Osteocyte (in vitro differentiated cells): ENCODE results near the gene PARP15. TPM values are rescaled to one million over a fixed set of nuclear protein-coding genes. Genes with fewer than 3 reads are reported as not detected.

ENCODE experiments used
- DNase-seq: peaks from one replicate; pipeline ENCODE4 v3.0.0; 2021; ENCODE audit warnings: mixed read lengths; ENCODE audit not compliant: unreplicated experiment; ENCODE audit errors: extremely low spot score
- H3K27ac Mint-ChIP-seq: one replicate; pipeline ENCODE4 v1.8.0; 2021; ENCODE audit warnings: mild to moderate bottlenecking, mixed read lengths; ENCODE audit not compliant: unreplicated experiment
- H3K27me3 Mint-ChIP-seq: one replicate; pipeline ENCODE4 v1.8.0; 2021; ENCODE audit warnings: mixed read lengths; ENCODE audit not compliant: unreplicated experiment
- H3K36me3 Mint-ChIP-seq: one replicate; pipeline ENCODE4 v1.8.0; 2021; ENCODE audit warnings: mixed read lengths; ENCODE audit not compliant: unreplicated experiment
- H3K4me1 Mint-ChIP-seq: one replicate; pipeline ENCODE4 v1.8.0; 2021; ENCODE audit warnings: mixed read lengths; ENCODE audit not compliant: unreplicated experiment
- H3K4me3 Mint-ChIP-seq: one replicate; pipeline ENCODE4 v1.8.0; 2021; ENCODE audit warnings: mild to moderate bottlenecking, moderate library complexity, mixed read lengths; ENCODE audit not compliant: unreplicated experiment
- H3K9me3 Mint-ChIP-seq: one replicate; pipeline ENCODE4 v1.8.0; 2021; ENCODE audit warnings: mixed read lengths; ENCODE audit not compliant: unreplicated experiment
- total RNA-seq: library from RNA; stranded (reverse); gene quantifications from 2 replicates; pipeline ENCODE4 v1.2.1, GENCODE V29; 2021
- TF ChIP-seq, protein P1 (sequence below): fragments of 200-600 bp; sonication (generic); IDR thresholded peaks from 2 replicates; pipeline ENCODE4 v1.5.0; 2021; ENCODE audit warnings: antibody characterized with exemption, mild to moderate bottlenecking, moderate library complexity

PARP15 gene
- total RNA-seq, 1 donor from 2014 or later: 0.08 TPM

DNA sequence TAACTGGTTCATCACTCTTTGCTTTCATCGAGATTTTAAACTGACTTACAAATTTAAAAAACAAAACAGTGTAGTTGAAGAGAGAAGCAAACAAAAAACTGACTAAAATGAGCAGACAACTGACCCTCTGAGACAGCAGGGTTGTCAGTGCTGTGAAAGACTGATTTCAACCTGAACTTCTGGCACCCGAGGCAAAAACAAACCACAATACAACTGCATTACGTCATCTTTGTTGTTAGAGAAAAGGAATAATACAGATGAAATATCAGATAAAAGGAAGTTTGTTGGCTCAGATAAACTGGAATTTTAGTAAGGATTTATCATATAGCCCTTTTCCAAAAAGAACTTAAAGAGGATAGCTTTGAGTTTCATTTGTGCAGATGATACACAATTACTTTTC lies 51.1 kb downstream of the PARP15 start:
- no peak overlapping the region for H3K4me3 Mint-ChIP-seq
- no peaks in the 10 kb centered on the region for H3K9me3 Mint-ChIP-seq
- H3K4me1 Mint-ChIP-seq: peaks cover 4% of the 10 kb centered on the region

DNA sequence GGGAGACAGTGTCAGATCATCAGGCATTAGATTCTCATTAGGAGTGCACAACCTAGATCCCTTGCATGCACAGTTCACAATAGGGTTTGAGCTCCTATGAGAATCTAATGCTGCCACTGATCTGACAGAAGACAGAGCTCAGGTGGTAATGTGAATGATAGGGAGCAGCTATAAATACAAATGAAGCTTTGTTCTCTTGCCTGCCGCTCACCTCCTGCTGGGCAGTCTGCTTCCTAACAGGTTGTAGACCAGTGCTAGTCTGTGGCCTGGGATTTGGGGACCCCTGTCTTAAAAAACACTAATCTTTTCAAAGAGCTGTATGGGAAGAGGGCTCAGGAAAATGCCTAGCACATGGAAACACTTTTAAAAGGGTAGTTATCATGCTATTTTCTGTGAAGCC lies 52.3 kb downstream of the PARP15 start:
- Mint-ChIP-seq H3K27ac (no peak overlapping the region), H3K4me1 (peaks cover 4% of the 10 kb centered on the region), H3K9me3 (no peaks in the 10 kb centered on the region), H3K4me3 (no peak overlapping the region), H3K36me3 (no peaks in the 10 kb centered on the region), H3K27me3 (peaks cover 75% of the 10 kb centered on the region)
- TF ChIP-seq, protein P1, sequence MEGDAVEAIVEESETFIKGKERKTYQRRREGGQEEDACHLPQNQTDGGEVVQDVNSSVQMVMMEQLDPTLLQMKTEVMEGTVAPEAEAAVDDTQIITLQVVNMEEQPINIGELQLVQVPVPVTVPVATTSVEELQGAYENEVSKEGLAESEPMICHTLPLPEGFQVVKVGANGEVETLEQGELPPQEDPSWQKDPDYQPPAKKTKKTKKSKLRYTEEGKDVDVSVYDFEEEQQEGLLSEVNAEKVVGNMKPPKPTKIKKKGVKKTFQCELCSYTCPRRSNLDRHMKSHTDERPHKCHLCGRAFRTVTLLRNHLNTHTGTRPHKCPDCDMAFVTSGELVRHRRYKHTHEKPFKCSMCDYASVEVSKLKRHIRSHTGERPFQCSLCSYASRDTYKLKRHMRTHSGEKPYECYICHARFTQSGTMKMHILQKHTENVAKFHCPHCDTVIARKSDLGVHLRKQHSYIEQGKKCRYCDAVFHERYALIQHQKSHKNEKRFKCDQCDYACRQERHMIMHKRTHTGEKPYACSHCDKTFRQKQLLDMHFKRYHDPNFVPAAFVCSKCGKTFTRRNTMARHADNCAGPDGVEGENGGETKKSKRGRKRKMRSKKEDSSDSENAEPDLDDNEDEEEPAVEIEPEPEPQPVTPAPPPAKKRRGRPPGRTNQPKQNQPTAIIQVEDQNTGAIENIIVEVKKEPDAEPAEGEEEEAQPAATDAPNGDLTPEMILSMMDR: no peak
- no peak for DNase-seq

More for the DNA sequence above, 51.1 kb downstream of the PARP15 start:
- no peak for DNase-seq
- Mint-ChIP-seq H3K27ac (no peak overlapping the region), H3K36me3 (no peaks in the 10 kb centered on the region), H3K27me3 (peaks cover 68% of the 10 kb centered on the region)
- TF ChIP-seq, protein P1: no peak

DNA sequence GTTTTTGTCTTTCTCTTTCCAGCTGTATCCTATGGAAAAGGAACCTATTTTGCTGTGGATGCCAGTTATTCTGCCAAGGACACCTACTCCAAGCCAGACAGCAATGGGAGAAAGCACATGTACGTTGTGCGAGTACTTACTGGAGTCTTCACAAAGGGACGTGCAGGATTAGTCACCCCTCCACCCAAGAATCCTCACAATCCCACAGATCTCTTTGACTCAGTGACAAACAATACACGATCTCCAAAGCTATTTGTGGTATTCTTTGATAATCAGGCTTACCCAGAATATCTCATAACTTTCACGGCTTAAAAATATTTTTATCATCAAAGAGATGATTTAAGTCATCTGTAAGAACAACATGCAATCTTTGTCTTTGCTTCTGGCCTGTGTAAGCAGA lies 58.3 kb downstream of the PARP15 start:
- Mint-ChIP-seq H3K4me1 (no peaks in the 10 kb centered on the region), H3K4me3 (no peak overlapping the region), H3K9me3 (no peaks in the 10 kb centered on the region), H3K36me3 (no peaks in the 10 kb centered on the region), H3K27me3 (peaks cover 66% of the 10 kb centered on the region), H3K27ac (no peak overlapping the region)
- no peak for DNase-seq
- TF ChIP-seq, protein P1: no peak

DNA sequence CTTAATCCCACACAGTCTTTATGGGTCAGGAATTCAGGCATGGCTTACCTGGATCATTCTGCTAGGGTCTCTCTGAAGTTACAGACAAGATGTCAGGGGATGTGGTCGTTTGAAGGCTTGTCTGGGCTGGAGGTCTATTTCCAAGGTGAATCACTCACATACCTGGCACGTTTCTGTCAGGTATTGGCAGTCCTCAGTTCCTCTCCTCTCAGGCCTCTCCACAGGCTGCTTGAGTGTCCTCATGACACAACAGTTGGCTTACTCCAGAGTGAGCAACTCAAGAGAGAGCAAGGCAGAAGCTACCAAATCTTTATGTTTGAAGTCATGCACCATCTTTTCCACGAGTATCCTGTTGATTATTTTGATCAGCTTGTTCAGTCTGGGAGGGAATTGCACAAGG lies 59.2 kb downstream of the PARP15 start:
- TF ChIP-seq, protein P1: no peak
- no peak overlapping the region for H3K27ac Mint-ChIP-seq
- H3K4me1 Mint-ChIP-seq: no peaks in the 10 kb centered on the region
- H3K27me3 Mint-ChIP-seq: peaks cover 63% of the 10 kb centered on the region
- no peaks in the 10 kb centered on the region for H3K36me3 Mint-ChIP-seq
- H3K4me3 Mint-ChIP-seq: no peak overlapping the region
- no peaks in the 10 kb centered on the region for H3K9me3 Mint-ChIP-seq
- DNase-seq: no peak

DNA sequence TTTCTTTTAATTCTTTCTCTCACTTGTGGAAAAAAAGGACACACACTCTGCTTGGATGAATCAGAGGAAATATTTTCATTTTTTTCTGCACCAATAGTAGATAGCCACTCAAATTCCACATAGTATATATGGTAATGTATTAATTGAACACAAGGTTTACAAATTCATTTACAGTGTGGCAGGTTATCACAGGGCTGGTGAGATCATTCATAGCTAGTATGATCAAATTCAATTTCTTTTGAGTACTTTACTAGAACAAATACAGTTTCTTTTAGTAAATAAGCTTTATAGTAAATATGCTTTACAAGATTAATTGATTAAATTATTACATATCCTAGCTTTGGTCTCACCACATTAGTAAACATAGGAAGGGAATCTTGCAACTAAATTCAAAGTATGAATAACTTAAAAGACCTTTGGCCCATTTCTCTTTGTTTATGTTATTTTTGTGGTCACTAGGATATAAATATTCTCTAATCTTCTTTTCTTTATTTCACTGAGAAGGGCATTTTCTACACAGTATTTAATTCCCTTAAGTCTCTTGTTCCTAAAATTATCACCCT lies 63.1 kb downstream of the PARP15 start:
- Mint-ChIP-seq H3K4me3 (no peak overlapping the region), H3K9me3 (no peaks in the 10 kb centered on the region), H3K4me1 (no peaks in the 10 kb centered on the region), H3K36me3 (no peaks in the 10 kb centered on the region), H3K27ac (no peak overlapping the region), H3K27me3 (peaks cover 40% of the 10 kb centered on the region)
- DNase-seq: no peak
- TF ChIP-seq, protein P1: no peak
